Smooth muscle cell (in vitro differentiated cells): ENCODE results near the gene BCAS3. TPM values are rescaled to one million over a fixed set of nuclear protein-coding genes. Genes with fewer than 3 reads are reported as not detected.

Experiments
- DNase-seq: peaks from one replicate; lab custom pipeline; 2025; ENCODE audit not compliant: unreplicated experiment; lab: John Stamatoyannopoulos, UW
- H2AFZ ChIP-seq: fragments of 200-600 bp; sonication (generic); 2 replicates; pipeline ENCODE4 v1.6.0; 2016; ENCODE audit warnings: antibody characterized with exemption, low read depth, mild to moderate bottlenecking
- H3F3A ChIP-seq: fragments of 200-600 bp; sonication (generic); 2 replicates; pipeline ENCODE4 v1.6.0; 2017; ENCODE audit warnings: antibody characterized with exemption, low read depth
- H3K27ac ChIP-seq: fragments of 200-600 bp; sonication (generic); 2 replicates; pipeline ENCODE4 v1.5.1; 2016; ENCODE audit warnings: low read depth, mild to moderate bottlenecking
- H3K27me3 ChIP-seq: fragments of 200-600 bp; sonication (generic); 2 replicates; pipeline ENCODE4 v1.6.1; 2016; ENCODE audit warnings: low read depth, mild to moderate bottlenecking
- H3K36me3 ChIP-seq: fragments of 200-600 bp; sonication (generic); 2 replicates; pipeline ENCODE4 v1.5.1; 2016; ENCODE audit warnings: low read depth
- H3K4me1 ChIP-seq: fragments of 200-600 bp; sonication (generic); 2 replicates; pipeline ENCODE4 v1.5.1; 2016; ENCODE audit warnings: low read depth
- H3K4me2 ChIP-seq: fragments of 200-600 bp; sonication (generic); 2 replicates; pipeline ENCODE4 v1.6.0; 2016; ENCODE audit warnings: mild to moderate bottlenecking
- H3K4me3 ChIP-seq: fragments of 200-600 bp; sonication (generic); 2 replicates; pipeline ENCODE4 v1.5.1; 2016; ENCODE audit warnings: mild to moderate bottlenecking
- H3K79me2 ChIP-seq: fragments of 200-600 bp; sonication (generic); 2 replicates; pipeline ENCODE4 v1.6.0; 2016; ENCODE audit warnings: low read depth, mild to moderate bottlenecking
- H3K9ac ChIP-seq: fragments of 200-600 bp; sonication (generic); 2 replicates; pipeline ENCODE4 v1.6.0; 2016; ENCODE audit warnings: low read depth
- H3K9me3 ChIP-seq: fragments of 200-600 bp; sonication (generic); replicated peaks from 2 replicates; pipeline ENCODE4 v1.5.1; 2016; ENCODE audit warnings: low read depth
- H4K20me1 ChIP-seq: fragments of 200-600 bp; sonication (generic); 2 replicates; pipeline ENCODE4 v1.6.0; 2016; ENCODE audit warnings: low read depth
- CTCF ChIP-seq: fragments of 200-600 bp; sonication (generic); IDR thresholded peaks from 2 replicates; pipeline ENCODE4 v1.5.1; 2017; ENCODE audit warnings: borderline replicate concordance, mild to moderate bottlenecking, antibody characterized with exemption; ENCODE audit not compliant: insufficient read depth, poor library complexity, severe bottlenecking
- WGBS: methylation state at CpG from one replicate; pipeline ENCODE4 v1.1.7; 2016; ENCODE audit warnings: low lambda C conversion rate; 5-methylcytosine and 5-hydroxymethylcytosine counted together
- polyA plus RNA-seq: library from polyadenylated mRNA; unstranded; fragments of >200 nt; fragmentation: Nextera tagmentation; extraction: Ambion mirVana; gene quantifications from 2 replicates; pipeline ENCODE4 v1.2.1, GENCODE V29; 2016
- total RNA-seq: library from RNA; depleted of rRNA; stranded (reverse); fragments of >200 nt; gene quantifications from 2 replicates; pipeline ENCODE4 v1.2.3, GENCODE V29; 2014

The BCAS3 gene
- total and polyA plus RNA-seq, 2 experiments from 2014 or later: 17.2 to 54.5 TPM

- DNase-seq: no peak
- no peak overlapping the region for H3K27ac ChIP-seq
- H3K4me1 ChIP-seq: no peaks in the 10 kb centered on the region
- no peaks in the 10 kb centered on the region for H3K79me2 ChIP-seq
- 59% methylated on average over 2 of the region's 2 CpGs for WGBS
- H3K27me3 ChIP-seq: no peaks in the 10 kb centered on the region
- no peak overlapping the region for H3K4me2 ChIP-seq
- no peak overlapping the region for H3K4me3 ChIP-seq
- H3K9me3 ChIP-seq: no peaks in the 10 kb centered on the region
- no peaks in the 10 kb centered on the region for H4K20me1 ChIP-seq
- no peak overlapping the region for H3K9ac ChIP-seq
- no peak overlapping the region for H2AFZ ChIP-seq
- no peak for TF ChIP-seq CTCF
- H3F3A ChIP-seq: no peaks in the 10 kb centered on the region
- H3K36me3 ChIP-seq: no peaks in the 10 kb centered on the region
These were observed 35.0 kb downstream of the BCAS3 start for GRCh38 chr17:60712675-60713074.

GRCh38 chr17:60713608-60714007 lies 36.0 kb downstream of the BCAS3 start:
- Histone ChIP-seq H3K27me3 (no peaks in the 10 kb centered on the region), H3K9ac (no peak overlapping the region), H3K36me3 (no peaks in the 10 kb centered on the region), H3K4me1 (no peaks in the 10 kb centered on the region), H3K27ac (no peak overlapping the region), H3F3A (no peaks in the 10 kb centered on the region), H3K4me2 (no peak overlapping the region), H2AFZ (no peak overlapping the region), H3K79me2 (no peaks in the 10 kb centered on the region), H4K20me1 (no peaks in the 10 kb centered on the region), H3K4me3 (no peak overlapping the region), H3K9me3 (no peaks in the 10 kb centered on the region)
- TF ChIP-seq CTCF: no peak
- DNase-seq: no peak
- WGBS: 100% methylated on average over 2 of the region's 2 CpGs

DNA sequence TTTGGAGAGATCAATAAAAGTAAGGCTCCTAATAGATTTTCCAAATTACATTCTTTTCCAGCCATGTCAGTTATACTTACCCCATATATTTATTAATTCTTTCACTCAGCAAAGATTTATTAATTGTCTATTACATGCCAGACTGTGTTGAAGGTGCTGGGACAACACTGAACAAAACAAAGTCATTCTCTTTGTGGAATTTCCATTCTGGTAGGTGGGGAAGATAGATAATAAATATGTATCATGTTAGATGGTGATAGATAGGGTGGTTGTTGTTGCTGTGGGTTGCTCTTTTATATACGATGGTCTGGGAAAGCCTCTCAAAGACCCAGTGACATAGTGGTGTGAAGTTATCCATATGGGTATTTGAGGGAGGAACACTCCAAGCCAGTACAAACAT lies 39.1 kb downstream of the BCAS3 start:
- Histone ChIP-seq H3K9ac (no peak overlapping the region), H3F3A (no peaks in the 10 kb centered on the region), H3K4me1 (peaks cover 5% of the 10 kb centered on the region), H2AFZ (no peak overlapping the region), H4K20me1 (no peaks in the 10 kb centered on the region), H3K4me3 (no peak overlapping the region), H3K36me3 (no peaks in the 10 kb centered on the region), H3K27me3 (no peaks in the 10 kb centered on the region), H3K79me2 (no peaks in the 10 kb centered on the region), H3K27ac (no peak overlapping the region), H3K4me2 (no peak overlapping the region), H3K9me3 (no peaks in the 10 kb centered on the region)
- no peak for TF ChIP-seq CTCF
- 92% methylated on average over 1 of the region's 1 CpG for WGBS
- no peak for DNase-seq

DNA sequence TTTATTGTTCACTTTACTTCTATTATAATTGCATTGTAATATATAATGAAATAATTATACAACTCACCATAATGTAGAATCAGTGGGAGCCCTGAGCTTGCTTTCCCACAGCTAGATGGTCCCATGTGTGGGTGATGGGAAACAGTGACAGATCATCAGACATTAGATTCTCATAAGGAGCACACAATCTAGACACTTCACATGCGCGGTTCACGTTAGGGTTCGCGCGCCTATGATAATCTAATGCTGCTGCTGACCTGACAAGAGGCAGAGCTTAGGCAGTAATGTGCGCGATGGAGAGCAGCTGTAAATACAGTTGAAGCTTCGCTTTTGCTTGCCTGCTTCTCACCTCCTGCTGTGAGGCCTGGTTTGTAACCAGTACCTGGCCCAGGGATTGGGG lies 40.2 kb downstream of the BCAS3 start:
- no peak for DNase-seq
- 93% methylated on average over 9 of the region's 9 CpGs for WGBS

More for the DNA sequence above, 40.2 kb downstream of the BCAS3 start:
- no peaks in the 10 kb centered on the region for H3K27me3 ChIP-seq
- no peak overlapping the region for H3K9ac ChIP-seq
- H3K4me2 ChIP-seq: no peak overlapping the region
- H2AFZ ChIP-seq: no peak overlapping the region
- H3K27ac ChIP-seq: no peak overlapping the region
- no peak overlapping the region for H3K4me3 ChIP-seq
- H3K36me3 ChIP-seq: no peaks in the 10 kb centered on the region
- H3K79me2 ChIP-seq: no peaks in the 10 kb centered on the region
- TF ChIP-seq CTCF: no peak
- H4K20me1 ChIP-seq: no peaks in the 10 kb centered on the region
- no peaks in the 10 kb centered on the region for H3K9me3 ChIP-seq
- H3K4me1 ChIP-seq: peaks cover 5% of the 10 kb centered on the region
- H3F3A ChIP-seq: no peaks in the 10 kb centered on the region
